GM12878 (cell line): ENCODE data around the gene METTL8. TPM values are rescaled to one million over a fixed set of nuclear protein-coding genes. Genes with fewer than 3 reads are reported as not detected.

ENCODE experiments used
- ATAC-seq: fragments of 200-7000 bp; cut with Tn5 transposase; 3 replicates; pipeline ENCODE4 v1.9.1; 2020; ENCODE audit warnings: mild to moderate bottlenecking, moderate library complexity
- BruUV-seq: library from RNA; stranded (reverse); fragments of 400-500 nt; replicated peaks from 2 replicates; lab custom pipeline; 2021; lab: Mats Ljungman, UMichigan
- CTCF ChIA-PET: fragments of 300-600 bp; sonication (Branson Sonifier 250); formaldehyde crosslinking; extraction: SDS; loops from one replicate; lab custom pipeline; 2021; ENCODE audit warnings: inconsistent platforms; lab: Yijun Ruan, JAX
- POLR2A ChIA-PET: fragments of 350-600 bp; formaldehyde crosslinking; extraction: SDS; loops from one replicate; lab custom pipeline; 2021; ENCODE audit warnings: inconsistent platforms; lab: Charles Lee
- RAD21 ChIA-PET: fragments of 300-600 bp; sonication (Branson Sonifier 250); formaldehyde crosslinking; loops from one replicate; lab custom pipeline; 2023; ENCODE audit warnings: antibody characterized with exemption; ENCODE audit not compliant: unreplicated experiment; lab: Charles Lee
- SMC1A ChIA-PET: fragments of 300-600 bp; sonication (Branson Sonifier 250); formaldehyde crosslinking; loops from one replicate; lab custom pipeline; 2023; ENCODE audit not compliant: unreplicated experiment, uncharacterized antibody; lab: Charles Lee
- DNase-seq: peaks from one replicate; pipeline ENCODE4 v3.0.0-alpha.2; 2011; ENCODE audit warnings: low read depth, low spot score
- FAIRE-seq: peaks from 3 replicates; lab custom pipeline; 2011; peaks lifted over from hg19 to GRCh38; lab: Jason Lieb, UNC
- H2AFZ ChIP-seq: 2 replicates; pipeline ENCODE4 v1.6.0; 2011; ENCODE audit warnings: low read depth, low read length, control low read depth; ENCODE audit not compliant: control insufficient read depth
- H3K27ac ChIP-seq: 2 replicates; pipeline ENCODE4 v1.5.1; 2011; ENCODE audit warnings: control low read depth; ENCODE audit not compliant: control insufficient read depth, insufficient read depth
- H3K27me3 ChIP-seq, 2 experiments: replicated peaks in 1 of 2; 2 replicates each; pipeline versions ENCODE4 v1.6.0 to v1.6.1; 2011; ENCODE audit warnings: low read length in 1 of 2; ENCODE audit not compliant: control insufficient read depth in 2 of 2, insufficient read depth in 2 of 2
- H3K36me3 ChIP-seq, 2 experiments: 2 replicates each; pipeline ENCODE4 v1.5.1; 2011; ENCODE audit warnings: low read length in 1 of 2; ENCODE audit not compliant: control insufficient read depth in 2 of 2, insufficient read depth in 2 of 2
- H3K4me1 ChIP-seq: 2 replicates; pipeline ENCODE4 v1.6.1; 2011; ENCODE audit warnings: mild to moderate bottlenecking, low read length, moderate library complexity, mixed read lengths; ENCODE audit not compliant: control insufficient read depth, insufficient read depth
- H3K4me2 ChIP-seq: 2 replicates; pipeline ENCODE4 v1.6.0; 2011; ENCODE audit warnings: control low read depth; ENCODE audit not compliant: control insufficient read depth, insufficient read depth
- H3K4me3 ChIP-seq: fragments of 200-600 bp; sonication (generic); 2 replicates; pipeline ENCODE4 v1.5.1; 2016
- H3K79me2 ChIP-seq: 2 replicates; pipeline ENCODE4 v1.6.0; 2011; ENCODE audit warnings: low read length; ENCODE audit not compliant: control insufficient read depth, insufficient read depth
- H3K9ac ChIP-seq: 2 replicates; pipeline ENCODE4 v1.8.0; 2011; ENCODE audit warnings: low read length, control low read depth, mixed read lengths; ENCODE audit not compliant: control insufficient read depth, insufficient read depth
- H3K9me3 ChIP-seq: replicated peaks from 3 replicates; pipeline ENCODE4 v1.5.1; 2011; ENCODE audit warnings: mild to moderate bottlenecking, low read length; ENCODE audit not compliant: control insufficient read depth, insufficient read depth
- H4K20me1 ChIP-seq: 2 replicates; pipeline ENCODE4 v1.6.0; 2011; ENCODE audit not compliant: control insufficient read depth, insufficient read depth
- ATF2 ChIP-seq: IDR thresholded peaks from 2 replicates; pipeline ENCODE4 v1.6.1; 2012; ENCODE audit warnings: low read length, inconsistent platforms
- CEBPZ ChIP-seq: fragments of 150-350 bp; IDR thresholded peaks from 2 replicates; pipeline ENCODE4 v1.6.1; 2016; ENCODE audit warnings: low read depth, low read length
- FOS ChIP-seq: IDR thresholded peaks from 3 replicates; pipeline ENCODE4 v1.6.1; 2011; ENCODE audit warnings: borderline replicate concordance; ENCODE audit not compliant: insufficient read length; ENCODE audit errors: extremely low read depth
- FOXM1 ChIP-seq: IDR thresholded peaks from 2 replicates; pipeline ENCODE4 v1.6.1; 2012; ENCODE audit warnings: low read depth, mild to moderate bottlenecking, inconsistent platforms, low read length, moderate library complexity
- HDAC2 ChIP-seq: fragments of 200-600 bp; sonication (generic); IDR thresholded peaks from 2 replicates; pipeline ENCODE4 v1.6.1; 2017
- NBN ChIP-seq: fragments of 450-650 bp; IDR thresholded peaks from 2 replicates; pipeline ENCODE4 v1.6.1; 2016
- PAX8 ChIP-seq: fragments of 450-650 bp; IDR thresholded peaks from 2 replicates; pipeline ENCODE4 v1.6.1; 2017; ENCODE audit warnings: mild to moderate bottlenecking, moderate library complexity
- PKNOX1 ChIP-seq: fragments of 450-650 bp; IDR thresholded peaks from 2 replicates; pipeline ENCODE4 v1.6.1; 2016; ENCODE audit warnings: mild to moderate bottlenecking
- PRDM15 ChIP-seq: fragments of 450-650 bp; formaldehyde crosslinking; IDR thresholded peaks from 2 replicates; pipeline ENCODE4 v1.4.0; 2020; ENCODE audit warnings: mild to moderate bottlenecking, moderate library complexity
- RELA ChIP-seq: fragments of 450-650 bp; IDR thresholded peaks from 2 replicates; pipeline ENCODE4 v1.8.0; 2014; ENCODE audit warnings: borderline replicate concordance; ENCODE audit not compliant: partially characterized antibody
- SMC3 ChIP-seq: IDR thresholded peaks from 2 replicates; pipeline ENCODE4 v1.6.1; 2011; ENCODE audit warnings: low read length, improper control_type of control experiment, borderline replicate concordance
- TCF7 ChIP-seq: IDR thresholded peaks from 2 replicates; pipeline ENCODE4 v1.6.1; 2014; ENCODE audit warnings: antibody characterized with exemption, borderline replicate concordance
- ZZZ3 ChIP-seq: IDR thresholded peaks from 2 replicates; pipeline ENCODE4 v1.6.1; 2011; ENCODE audit warnings: low read depth; ENCODE audit not compliant: control insufficient read depth, insufficient read length
- WGBS: methylation state at CpG from one replicate; pipeline ENCODE4 v1.1.6; 2016; ENCODE audit warnings: low lambda C conversion rate; ENCODE audit not compliant: insufficient replicate concordance, insufficient coverage; ENCODE audit errors: missing lambda C conversion rate; 5-methylcytosine and 5-hydroxymethylcytosine counted together
- in situ Hi-C: fragments of 300-500 bp; cut with MboI; formaldehyde crosslinking; loops from 9 replicates; pipeline ENCODE4 v1.14.3; 2018; ENCODE audit warnings: mixed read lengths
- intact Hi-C: fragments of 100-400 bp; cut with micrococcal nuclease; formaldehyde crosslinking; loops from one replicate; pipeline ENCODE4 v1.14.2; 2022; ENCODE audit not compliant: unreplicated experiment
- polyA plus RNA-seq, 11 experiments: library from polyadenylated mRNA; depleted of rRNA in 4 of 11; unstranded in 6 of 11; stranded (reverse) in 5 of 11; fragments of >200 nt; fragmentation: Nextera tagmentation in 4 of 11; fragmentation: Illumina TruSeq in 1 of 11; extraction: Ambion mirVana in 4 of 11; extraction: Trizol in 1 of 11; gene quantifications; 1 replicate in 1 of 11; 2 replicates in 10 of 11; pipeline versions ENCODE4 v1.2.1 to v1.2.3, GENCODE V29; 2011 to 2016; ENCODE audit warnings: inconsistent platforms in 2 of 11, missing spikeins in 2 of 11, low read depth in 1 of 11
- total RNA-seq, 4 experiments: library from RNA; depleted of rRNA in 3 of 4; stranded (reverse); fragments of >200 nt in 3 of 4; fragmentation: Illumina TruSeq in 1 of 4; extraction: Trizol in 1 of 4; gene quantifications; 2 replicates each; pipeline versions ENCODE4 v1.2.1 to v1.2.3, GENCODE V29; 2013 to 2021

The METTL8 gene
- total and polyA plus RNA-seq, 10 of the 15 experiments (the other 5 are each of a cell fraction or from before 2014, with no cell fraction given), result 30.8 to 96.3 (median 51.5) TPM

GRCh38 chr2:171406044-171406443, 27.7 kb downstream of the METTL8 start (continued):
- peak; percentile 48 for TF ChIP-seq ATF2
- no peak for TF ChIP-seq FOS
- TF ChIP-seq HDAC2, result no peak
- TF ChIP-seq, all 136 proteins: peak for 22

- CTCF ChIA-PET, result interaction anchor here (0.8 to 6.3 kb wide), 12 partner anchors 10 to 319 kb away, joined by 3 to 29 read pairs (median 6); no protein-coding TSS in a partner anchor
- TF ChIP-seq PAX8 (no peak), SMC3 (no peak), TCF7 (no peak), PKNOX1 (peak; percentile 78), FOXM1 (no peak), CEBPZ (no peak), ZZZ3 (no peak), NBN (0 out of 2 replicates have a peak, but pooled peaks have one; percentile 19), PRDM15 (CRISPR knock-in tag) (no peak), RELA (no peak)
Observed at GRCh38 chr2:171405546-171405945, 28.2 kb downstream of the METTL8 start.

More at GRCh38 chr2:171405546-171405945, 28.2 kb downstream of the METTL8 start:
- peaks cover 25% of the 10 kb centered on the region for H3K9me3 ChIP-seq
- H3K4me3 ChIP-seq, result no peak overlapping the region
- H4K20me1 ChIP-seq, result no peaks in the 10 kb centered on the region
- ATAC-seq (no peak; the same call in 2 of the 3 replicates), DNase-seq (no peak), FAIRE-seq (no peak)
- 91% methylated on average over 1 of the region's 1 CpG for WGBS
- intact Hi-C loops (no loop called here), in situ Hi-C loops (no loop called here)
- peaks cover 70% of the 10 kb centered on the region for H3K79me2 ChIP-seq
- TSS peak; percentile 30 for BruUV-seq
- no peak overlapping the region; the same call in 1 of the 2 replicates for H3K4me2 ChIP-seq
- no peak overlapping the region for H2AFZ ChIP-seq
- SMC1A ChIA-PET, result interaction anchor here (0.9 to 8.3 kb wide), 14 partner anchors 10 to 247 kb away, joined by 3 to 273 read pairs (median 10); no protein-coding TSS in a partner anchor
- peaks cover 53% of the 10 kb centered on the region for H3K4me1 ChIP-seq
- no peaks in the 10 kb centered on the region for H3K27me3 ChIP-seq
- RAD21 ChIA-PET, result interaction anchor here (0.9 to 7.0 kb wide), 7 partner anchors 11 to 81 kb away, joined by 3 to 208 read pairs (median 15); no protein-coding TSS in a partner anchor
- POLR2A ChIA-PET, result interaction anchor here (0.8 to 7.0 kb wide), 9 partner anchors 9 to 83 kb away, joined by 3 to 168 read pairs (median 5); no protein-coding TSS in a partner anchor
- no peak overlapping the region for H3K9ac ChIP-seq
- peaks cover 0 to 7% of the 10 kb centered on the region in 2 experiments; a peak in 3 of 4 replicates for H3K36me3 ChIP-seq
- peak overlapping the region; percentile 93 for H3K27ac ChIP-seq
